ENCODE data around the gene DNAH10. TPM values are rescaled to one million over a fixed set of nuclear protein-coding genes. Genes with fewer than 3 reads are reported as not detected.

The DNAH10 gene
- total and polyA plus RNA-seq, 10 of the 15 experiments (the other 5 are each of a cell fraction or from before 2014, with no cell fraction given) = 0.01 to 0.32 (median 0.06) TPM

GRCh38 chr12:123771261-123771660, 9.2 kb downstream of the DNAH10 start (continued):
- TF ChIP-seq ZBTB33 (IDR thresholded peaks at IDR 0.05) (no peak), ATF7 (IDR thresholded peaks at IDR 0.05; ENCODE audit: low read depth) (no peak), ESRRA (IDR thresholded peaks at IDR 0.05; ENCODE audit: low read length) (no peak), NKRF (conservative IDR thresholded peaks at IDR 0.05) (no peak), CREM (IDR thresholded peaks at IDR 0.05; ENCODE audit: low read depth) (no peak), ZBTB40 (IDR thresholded peaks at IDR 0.05; ENCODE audit: borderline replicate concordance) (no peak), JUNB (IDR thresholded peaks at IDR 0.05) (no peak)
